ENCODE results near the gene ERFE.
"Not testable (repeated sequence)": the region's sequence is repeated elsewhere in the genome, so short reads cannot be mapped to it uniquely, and the experiment has no call there.

ERFE gene

GRCh38 chr2:238158509-238159070, at the start of gene ERFE:
TSS of gene ERFE (plus strand) at chr2:238158970. CDS start at chr2:238159008, 38 bp downstream.
- peak; percentile 46 for DNase-seq

GRCh38 chr2:238113611-238114010, 45.2 kb upstream of the ERFE start:
- no peak for DNase-seq

GRCh38 chr2:238114331-238114841, 44.4 kb upstream of the ERFE start:
- no peak for DNase-seq

- no peak for DNase-seq
Observed at GRCh38 chr2:238114851-238115660, 43.7 kb upstream of the ERFE start.

- not testable (repeated sequence) for DNase-seq
Observed at GRCh38 chr2:238115709-238116108, 43.1 kb upstream of the ERFE start.

- no peak for DNase-seq
Observed at GRCh38 chr2:238116298-238117198, 42.2 kb upstream of the ERFE start.

- no peak for DNase-seq
Observed at GRCh38 chr2:238117199-238118154, 41.3 kb upstream of the ERFE start.

- DNase-seq, result no peak
Observed at GRCh38 chr2:238119756-238120462, 38.9 kb upstream of the ERFE start.

- no peak for DNase-seq
Observed at GRCh38 chr2:238120463-238121298, 38.1 kb upstream of the ERFE start.

- no peak for DNase-seq
Observed at GRCh38 chr2:238121511-238122286, 37.1 kb upstream of the ERFE start.

- no peak for DNase-seq
Observed at GRCh38 chr2:238122287-238123217, 36.2 kb upstream of the ERFE start.

GRCh38 chr2:238123218-238123971, 35.4 kb upstream of the ERFE start:
- DNase-seq, result no peak

- no peak for DNase-seq
Observed at GRCh38 chr2:238123991-238124470, 34.7 kb upstream of the ERFE start.

GRCh38 chr2:238124488-238125126, 34.2 kb upstream of the ERFE start:
- DNase-seq, result no peak

- no peak for DNase-seq
Observed at GRCh38 chr2:238125127-238125885, 33.5 kb upstream of the ERFE start.

- DNase-seq, result no peak
Observed at GRCh38 chr2:238126338-238126737, 32.4 kb upstream of the ERFE start.

All from CD4-positive, alpha-beta T cell treated with Interleukin-10 for 1 hour (primary cell).